ACHN (cell line): ENCODE results near the gene GNAQ.

Experiments used
- DNase-seq: peaks from one replicate; pipeline ENCODE4 v3.0.0-alpha.2; 2015
- in situ Hi-C: cut with HindIII; loops from 2 replicates; pipeline ENCODE4 v1.10.0; 2017; ENCODE audit warnings: low sequenced_read_pairs, low pct_ligation_motif_present, low pct_unique_long_range_greater_than_20kb

The GNAQ gene

DNA sequence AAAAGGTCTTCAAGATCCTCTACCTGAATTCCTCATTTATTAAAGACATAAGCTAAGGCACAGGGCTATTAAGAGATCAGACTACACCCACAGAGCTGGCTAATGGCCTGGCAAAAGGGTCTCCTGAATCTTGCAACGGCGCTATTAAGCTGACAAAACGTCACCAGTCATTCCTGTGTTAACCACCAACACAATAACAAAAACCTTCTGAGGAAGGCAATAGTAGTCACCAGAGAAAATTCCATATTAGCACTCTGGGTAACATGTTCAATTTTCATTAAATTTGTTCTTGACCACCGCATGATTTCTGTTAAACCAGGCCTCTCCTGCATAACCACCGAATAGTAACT lies 77.0 kb downstream of the GNAQ start:
- in situ Hi-C loops, result no loop called here
- DNase-seq, result no peak

DNA sequence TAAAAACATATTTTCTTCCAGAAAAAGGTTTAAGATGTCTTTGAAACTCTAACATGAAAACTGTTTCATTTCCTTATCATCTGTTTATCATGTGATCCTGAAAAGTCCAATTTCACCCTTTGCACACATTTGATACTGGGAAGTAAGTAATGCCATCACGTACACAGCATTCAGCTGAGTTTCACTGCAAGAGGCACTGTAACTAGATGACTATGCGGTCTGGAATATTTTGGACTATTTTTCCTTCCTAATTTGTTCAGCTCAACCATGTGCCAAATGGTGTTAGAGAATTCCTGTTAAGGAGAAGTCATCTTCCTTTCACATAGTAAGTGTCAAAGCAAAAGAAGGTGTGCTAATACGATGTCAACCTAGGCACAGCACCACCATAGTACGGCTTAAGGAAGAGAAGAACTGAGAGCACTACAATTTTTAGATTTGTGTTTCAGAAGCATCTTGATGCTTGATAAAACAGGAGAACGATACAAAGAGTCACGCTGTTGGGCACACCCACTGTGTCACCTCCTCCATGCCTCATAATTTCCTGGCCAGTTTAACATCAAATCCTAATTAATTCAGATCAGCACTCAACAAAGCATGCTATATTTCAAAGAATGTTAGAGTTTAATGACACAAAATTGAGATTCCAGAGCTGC lies 77.5 kb downstream of the GNAQ start:
- in situ Hi-C loops, result no loop called here
- DNase-seq, result no peak

DNA sequence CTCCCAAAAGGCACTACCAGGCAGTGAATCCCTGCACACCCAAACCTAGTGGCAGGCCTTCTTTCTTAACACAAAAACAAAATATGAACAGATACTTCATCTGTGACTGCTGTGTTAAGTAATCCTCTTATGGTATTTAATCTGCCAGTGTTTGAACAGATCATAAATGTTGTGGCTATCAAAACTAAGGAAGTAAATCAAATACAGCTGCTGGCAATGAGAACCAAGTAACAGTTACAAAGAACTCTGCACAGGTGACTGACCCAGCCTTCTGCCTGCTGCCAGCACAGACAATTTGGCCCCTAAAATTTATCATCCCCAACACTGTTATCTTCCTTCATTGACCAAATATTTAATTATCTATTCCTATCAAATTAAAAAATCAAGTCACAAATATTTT lies 78.0 kb downstream of the GNAQ start:
- in situ Hi-C loops, result no loop called here
- no peak for DNase-seq

DNA sequence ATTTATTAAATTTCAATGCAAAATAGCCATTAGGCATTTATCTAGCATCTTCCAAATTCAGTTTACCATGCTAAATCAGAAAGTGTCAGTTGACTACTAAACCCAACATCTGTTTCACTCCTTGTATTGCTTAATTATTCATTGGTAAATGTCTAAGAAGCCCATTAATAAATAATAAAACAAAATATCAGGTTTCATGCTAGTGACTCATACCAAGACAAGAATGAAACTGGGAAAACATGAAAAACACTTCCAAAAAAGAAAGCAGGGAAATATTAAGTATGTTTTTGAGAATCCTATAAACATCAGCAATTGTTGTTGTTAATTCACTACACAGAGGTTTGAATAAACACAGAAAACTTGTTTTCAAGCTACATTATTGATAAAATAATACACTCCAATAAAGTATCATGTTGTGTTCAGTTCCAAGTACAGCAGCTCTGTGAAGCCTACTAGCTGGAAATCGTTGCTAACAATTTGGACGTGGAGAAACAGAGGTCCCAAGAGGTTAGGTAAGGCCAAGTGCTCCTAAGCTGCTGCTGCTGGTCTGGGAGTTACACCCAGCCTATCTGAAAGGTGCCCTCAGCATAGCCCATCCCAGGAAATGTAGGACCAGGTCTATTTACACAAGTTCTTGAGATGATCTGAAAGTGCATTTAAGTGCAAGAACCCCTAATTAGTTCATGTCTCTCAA lies 78.8 kb downstream of the GNAQ start:
- in situ Hi-C loops, result no loop called here
- no peak for DNase-seq

DNA sequence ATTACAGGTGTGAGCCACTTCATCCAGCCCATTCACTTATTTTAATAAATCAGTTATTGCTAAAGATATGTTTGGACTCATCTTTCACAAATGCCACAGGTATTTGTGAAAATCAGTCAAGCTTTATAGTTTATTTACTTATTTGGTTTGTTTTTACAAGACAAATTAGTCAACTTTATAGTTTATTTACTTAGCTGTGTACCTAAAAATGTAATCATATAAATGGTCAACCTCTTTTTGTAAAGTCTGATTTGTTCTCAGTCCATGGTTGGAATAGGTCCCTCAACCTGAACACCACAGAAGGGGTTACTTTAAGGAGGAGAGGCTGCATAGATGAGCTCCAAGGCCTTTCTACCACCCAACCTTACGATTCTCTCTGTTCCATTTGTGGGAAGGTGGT lies 80.2 kb downstream of the GNAQ start:
- no peak for DNase-seq
- in situ Hi-C loops, result no loop called here

DNA sequence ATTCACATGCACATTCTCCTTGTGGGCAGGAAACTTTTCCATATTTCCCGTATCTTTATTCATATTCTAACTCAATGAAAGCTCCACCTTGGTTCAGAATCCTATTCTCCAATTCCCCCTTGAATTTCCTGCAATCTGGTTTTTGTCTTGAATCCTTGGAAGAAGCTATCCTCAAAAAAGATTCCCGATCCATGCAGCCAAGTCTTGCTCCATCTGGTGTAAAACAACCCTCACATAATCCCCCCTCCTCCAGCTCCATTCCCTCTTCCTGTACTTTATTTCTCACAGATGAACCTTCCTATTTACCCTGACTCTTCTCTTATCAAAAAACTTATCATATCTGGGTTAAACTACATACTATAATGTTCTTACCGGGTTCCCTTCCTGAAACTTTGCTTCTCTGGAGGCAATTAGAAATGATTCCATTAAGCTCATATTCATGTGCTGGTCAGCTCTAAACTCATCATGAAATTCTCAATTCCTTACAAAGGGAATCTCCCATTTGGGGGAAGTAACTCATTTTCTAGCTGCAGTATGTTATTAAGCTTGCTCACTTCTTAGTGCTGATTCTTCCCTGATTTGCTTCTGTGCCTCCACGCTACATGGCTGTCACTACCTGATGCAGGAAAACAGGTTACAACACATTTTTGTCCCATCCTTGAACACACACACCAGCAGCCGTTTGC lies 81.7 kb downstream of the GNAQ start:
- in situ Hi-C loops, result no loop called here
- DNase-seq, result no peak

DNA sequence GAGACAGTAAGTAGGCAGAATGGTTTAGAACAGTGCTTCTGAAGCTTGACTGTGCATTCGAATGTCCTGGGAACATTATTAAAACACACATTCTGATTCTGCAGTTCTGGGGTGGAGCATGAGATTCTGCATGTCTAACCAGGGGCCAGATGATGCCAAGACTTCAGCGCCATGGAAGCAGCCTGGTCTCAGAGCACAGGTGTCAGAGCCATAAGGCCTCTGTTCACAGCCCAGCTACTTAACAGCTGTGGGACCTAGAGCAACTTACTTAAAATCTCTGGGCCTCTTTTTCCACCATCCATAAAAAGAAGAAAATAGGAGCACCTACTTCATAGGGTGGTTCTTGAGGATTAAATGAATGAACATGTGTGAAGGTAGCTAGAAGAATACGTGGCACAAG lies 84.0 kb downstream of the GNAQ start:
- in situ Hi-C loops, result no loop called here
- DNase-seq, result no peak

DNA sequence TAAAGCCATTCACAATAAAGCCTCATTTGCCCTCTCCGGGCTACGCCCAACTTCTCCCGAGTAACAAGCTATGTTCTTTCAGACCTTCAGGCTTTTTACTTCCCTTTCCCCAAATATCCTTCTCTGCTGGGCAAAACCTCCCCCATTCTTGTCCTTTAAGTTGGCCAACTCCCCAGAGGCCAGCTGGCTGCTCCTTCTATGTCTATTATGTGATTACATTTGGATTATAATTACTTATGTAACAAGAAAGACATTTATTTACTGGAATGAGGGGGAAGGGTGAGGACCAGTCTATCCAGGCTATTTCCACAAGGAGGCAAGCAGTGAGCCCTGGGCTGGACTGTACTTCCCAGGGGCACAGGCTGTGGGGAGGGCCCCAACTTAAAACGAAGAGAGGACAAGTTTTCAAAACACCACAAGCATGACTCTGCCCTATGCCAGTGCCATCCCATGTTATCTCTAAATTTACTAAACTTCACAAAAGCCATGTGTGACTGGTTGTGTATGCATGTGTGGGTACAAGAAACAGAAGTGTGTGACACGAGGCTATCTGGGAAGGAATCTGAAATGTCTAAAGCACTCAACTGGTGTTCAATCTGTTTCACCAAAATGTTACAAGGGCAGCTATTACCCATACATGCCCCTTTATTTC lies 84.5 kb downstream of the GNAQ start:
- in situ Hi-C loops, result no loop called here
- no peak for DNase-seq

DNA sequence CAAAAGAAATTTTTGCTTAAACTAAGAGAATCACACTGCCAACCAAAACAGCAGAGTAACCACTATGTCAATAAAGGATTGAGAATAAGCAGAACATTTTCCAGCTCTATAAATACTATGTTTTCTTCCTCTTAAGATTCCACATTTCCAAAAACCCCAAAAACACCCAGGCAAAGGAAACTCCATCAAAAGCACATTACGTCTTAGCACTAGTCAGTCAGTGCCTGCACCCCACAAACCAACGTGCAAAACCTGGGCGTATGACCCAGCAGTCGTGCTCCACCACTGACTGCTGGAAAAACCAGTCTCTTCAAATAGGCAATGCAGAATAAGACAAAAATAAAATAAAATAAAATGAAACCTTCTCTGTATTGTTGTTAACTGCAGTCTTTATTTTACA lies 85.3 kb downstream of the GNAQ start:
- DNase-seq, result no peak
- in situ Hi-C loops, result no loop called here

DNA sequence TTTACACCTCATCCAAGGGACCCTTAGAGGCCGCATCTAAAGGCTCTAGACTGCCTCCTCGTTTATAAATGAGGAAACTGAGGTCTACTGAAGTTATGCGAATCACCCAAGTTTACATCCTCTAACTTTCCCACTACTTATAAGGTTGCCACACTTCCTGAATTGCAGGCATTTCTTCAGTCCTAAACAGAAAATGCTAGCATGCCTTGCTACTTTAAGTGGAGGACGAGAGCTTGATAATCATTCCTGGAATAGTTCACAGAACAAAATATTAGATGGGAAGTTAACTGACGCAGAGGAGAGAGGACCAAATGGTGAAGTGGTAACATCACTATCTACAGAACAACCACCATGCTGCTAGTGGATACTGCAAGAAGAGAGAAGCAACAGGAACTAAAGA lies 85.8 kb downstream of the GNAQ start:
- in situ Hi-C loops, result no loop called here
- DNase-seq, result no peak

DNA sequence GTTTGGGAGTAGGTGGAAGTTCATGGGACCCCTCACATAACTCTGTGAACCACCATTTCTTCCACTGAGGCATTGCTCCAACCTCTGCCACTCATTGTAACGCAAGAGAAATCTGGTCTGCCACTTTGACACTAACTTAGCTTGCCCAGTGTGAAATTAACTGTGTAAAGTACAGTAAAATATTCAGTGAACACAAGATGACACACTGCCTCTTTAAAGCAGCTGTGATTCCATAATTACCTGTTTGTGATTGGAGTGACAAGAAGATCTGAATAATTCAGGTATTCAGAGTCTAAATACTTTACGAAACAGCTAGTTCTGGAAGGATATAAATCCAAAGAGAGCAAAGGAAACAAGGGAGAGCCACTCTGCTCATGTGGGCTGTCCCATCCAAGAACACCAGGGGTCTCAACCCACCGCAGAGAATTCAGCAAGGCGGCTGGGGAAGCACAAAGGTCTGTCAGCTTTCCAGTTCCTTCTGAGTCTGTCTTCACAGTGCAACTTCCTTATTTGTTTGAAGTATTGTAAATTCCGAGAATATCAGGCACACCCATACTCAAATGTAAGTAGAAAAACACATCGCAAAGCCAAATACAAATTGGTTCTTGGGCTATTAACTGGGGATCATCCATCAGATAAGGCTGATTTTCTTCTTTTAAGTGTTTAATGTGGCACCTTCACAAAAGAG lies 86.9 kb downstream of the GNAQ start:
- in situ Hi-C loops, result no loop called here
- DNase-seq, result no peak

DNA sequence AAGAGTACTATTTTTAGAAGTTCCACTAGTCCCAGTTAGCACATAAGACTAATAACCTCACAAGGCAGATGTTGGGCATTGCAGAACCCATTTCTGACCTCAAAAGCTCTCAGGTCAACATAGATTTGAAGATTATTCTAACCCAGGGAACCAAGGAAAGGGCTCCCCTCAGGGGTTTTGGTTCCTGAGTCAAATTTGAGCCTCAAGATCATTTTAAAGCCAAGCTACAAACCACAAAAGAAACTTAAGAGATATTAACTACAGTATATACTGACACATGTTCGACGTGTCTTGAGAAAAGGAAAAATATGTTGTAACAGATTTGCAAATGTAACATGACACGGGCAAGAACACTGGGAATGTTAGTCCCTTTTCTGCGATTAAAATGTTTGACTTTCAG lies 88.6 kb downstream of the GNAQ start:
- in situ Hi-C loops, result no loop called here
- DNase-seq, result no peak

DNA sequence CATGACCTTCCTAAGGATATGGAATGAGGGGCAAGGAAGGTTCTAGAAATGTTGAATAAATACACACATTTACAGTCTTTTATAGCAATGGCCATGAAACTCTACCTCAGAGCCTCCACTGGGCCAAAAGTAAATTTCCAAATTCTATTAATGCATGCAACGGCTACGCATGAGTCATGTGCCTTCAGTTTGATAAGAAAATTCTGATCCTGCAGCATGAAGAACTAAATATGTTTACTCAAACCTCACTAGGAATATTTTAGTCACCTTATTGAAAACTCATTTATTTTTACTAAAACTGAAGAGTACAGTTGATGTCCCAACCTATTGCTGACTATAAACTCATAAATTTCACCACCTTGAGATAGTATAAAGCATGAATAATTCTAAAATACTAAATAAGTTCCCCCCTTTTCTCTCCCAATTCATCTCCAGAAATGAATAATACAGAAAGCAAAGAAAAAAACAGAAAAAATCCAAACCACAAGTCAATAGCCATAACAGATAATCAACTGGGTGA lies 92.4 kb downstream of the GNAQ start:
- in situ Hi-C loops, result no loop called here
- no peak for DNase-seq

DNA sequence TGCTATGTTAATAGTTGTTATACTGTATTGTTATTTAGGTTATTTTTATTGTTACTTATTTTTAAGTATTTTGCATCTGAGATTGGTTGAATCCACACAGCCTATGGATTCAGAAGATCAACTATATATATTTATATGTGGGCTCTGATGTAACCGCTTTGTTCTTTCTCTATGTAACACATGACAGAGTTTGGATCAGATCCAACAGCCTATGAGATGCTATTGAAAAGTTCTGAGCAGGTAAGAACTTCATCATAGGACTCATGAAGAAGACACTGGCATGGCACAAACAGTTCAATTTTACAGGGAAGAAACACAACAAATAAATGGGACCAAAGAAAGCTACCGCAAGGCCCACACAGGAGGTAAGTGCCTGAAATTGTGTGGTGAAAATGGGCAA lies 93.4 kb downstream of the GNAQ start:
- no peak for DNase-seq
- in situ Hi-C loops, result no loop called here

DNA sequence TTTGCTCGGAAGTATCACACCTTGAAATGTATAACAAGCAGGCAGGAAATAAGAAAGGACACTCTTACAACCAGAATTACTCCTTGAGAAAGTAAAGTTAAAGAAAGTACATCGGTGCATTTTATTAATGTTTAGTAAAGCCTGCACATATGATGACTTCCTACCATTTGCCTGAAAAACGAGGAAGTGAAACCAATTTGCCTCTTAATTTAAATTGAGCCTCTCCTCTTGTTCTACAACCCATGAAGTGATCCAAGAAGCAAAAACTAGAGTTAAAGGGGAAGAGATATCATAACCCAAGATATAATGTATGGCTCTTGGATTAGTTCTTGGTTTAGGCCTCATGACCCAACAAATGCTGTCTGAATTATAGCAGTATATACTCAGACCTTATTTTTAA lies 95.6 kb downstream of the GNAQ start:
- in situ Hi-C loops, result no loop called here
- DNase-seq, result no peak

DNA sequence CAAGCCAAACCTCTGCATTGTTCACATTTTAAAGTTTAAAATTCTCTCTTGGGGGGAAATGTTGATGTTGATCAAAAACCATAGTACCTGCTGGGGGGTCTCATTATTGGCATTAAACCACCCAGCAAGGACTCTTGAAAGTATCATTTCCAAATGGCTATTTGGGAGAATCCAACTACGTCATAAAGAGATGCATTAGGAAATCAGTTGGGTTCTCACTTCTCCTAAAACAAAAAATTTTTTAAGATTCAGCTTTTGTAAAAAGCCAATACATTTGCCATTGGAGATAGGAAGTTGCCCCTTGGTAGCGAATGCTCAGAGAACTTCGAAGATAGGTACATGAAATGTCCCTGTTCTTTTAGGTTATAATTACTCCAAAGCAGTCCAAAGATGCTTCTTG lies 96.4 kb downstream of the GNAQ start:
- DNase-seq, result no peak
- in situ Hi-C loops, result no loop called here

DNA sequence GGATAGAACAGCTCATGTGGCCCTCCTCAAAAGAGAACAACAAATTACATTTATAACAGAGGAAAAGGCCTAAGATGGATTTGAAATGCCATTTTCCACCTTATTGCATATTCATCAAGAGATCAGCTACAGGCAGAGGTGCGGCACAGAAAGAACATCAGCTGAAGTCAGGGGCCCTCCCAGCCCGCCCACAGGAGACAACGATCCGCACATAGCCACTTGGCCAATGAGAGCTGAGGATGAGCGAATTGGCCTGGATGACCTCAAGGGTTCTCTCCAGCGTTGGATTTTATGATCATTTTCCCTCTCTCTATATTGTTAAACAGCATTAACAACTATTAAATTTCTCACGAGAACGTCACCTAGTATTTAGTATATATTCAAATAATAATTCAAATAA lies 97.6 kb downstream of the GNAQ start:
- in situ Hi-C loops, result no loop called here
- no peak for DNase-seq

DNA sequence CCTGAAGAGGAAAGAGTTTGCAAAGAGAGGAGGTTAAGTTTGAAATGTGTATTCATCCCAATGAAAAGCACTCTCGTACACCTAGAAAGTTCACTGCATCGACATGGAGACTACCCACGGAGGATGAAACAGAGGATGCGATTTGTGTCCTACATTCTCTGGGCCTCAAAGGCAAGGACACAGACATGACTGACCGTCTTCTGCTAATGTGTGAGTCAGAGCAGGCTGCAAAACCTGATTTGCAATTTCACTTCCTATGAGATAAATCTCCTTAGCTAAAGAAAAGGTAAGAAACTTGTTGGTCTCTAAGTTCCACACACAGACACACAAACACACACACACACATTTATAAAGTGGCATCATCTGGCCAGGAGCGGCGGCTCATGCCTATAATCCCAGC lies 98.6 kb downstream of the GNAQ start:
- no peak for DNase-seq
- in situ Hi-C loops, result no loop called here

DNA sequence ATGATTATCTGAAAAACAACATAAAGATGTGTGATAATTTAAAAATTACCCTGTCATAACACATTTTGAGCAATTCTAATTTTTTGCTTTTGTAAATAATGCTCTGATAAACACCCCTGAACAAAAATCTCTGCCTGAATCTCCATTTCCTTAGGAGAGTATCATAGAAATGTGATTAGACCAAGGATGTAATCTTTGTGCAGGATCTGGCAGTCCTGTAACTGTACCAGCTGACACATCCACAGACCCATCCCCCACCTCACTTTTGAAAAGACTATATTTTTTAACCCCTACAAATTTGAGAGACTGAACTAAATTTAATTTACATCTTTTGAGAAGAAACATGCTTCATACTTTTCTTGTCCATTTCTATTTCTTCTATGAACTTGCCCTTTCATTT lies 101.7 kb downstream of the GNAQ start:
- in situ Hi-C loops, result no loop called here
- no peak for DNase-seq
